ELF-1 (cell line): Measurements from ENCODE around the gene OR5D16.
"Not testable (repeated sequence)": the region's sequence is repeated elsewhere in the genome, so short reads cannot be mapped to it uniquely, and the experiment has no call there.

Experiments
- DNase-seq: peaks from one replicate; pipeline ENCODE4 v3.0.0-alpha.2; 2016; ENCODE audit warnings: low read depth, low spot score

Gene OR5D16

DNA sequence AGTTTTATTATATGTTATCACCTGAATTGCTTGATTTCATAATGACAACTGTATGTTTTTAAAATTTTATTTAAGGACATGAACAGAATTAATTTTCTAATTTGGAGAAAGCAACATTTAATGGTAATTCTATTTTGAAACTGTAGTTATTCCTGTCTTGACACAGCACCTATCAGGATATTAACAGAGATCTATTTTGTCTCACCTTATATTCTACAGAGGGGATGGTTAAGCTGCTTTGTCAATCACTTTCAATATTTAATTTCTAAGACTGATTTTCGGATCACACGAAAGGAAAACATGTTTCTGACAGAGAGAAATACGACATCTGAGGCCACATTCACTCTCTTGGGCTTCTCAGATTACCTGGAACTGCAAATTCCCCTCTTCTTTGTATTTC is at the start of gene OR5D16:
TSS of gene OR5D16 (plus strand) at position 301 of the 400 bp plus-strand sequence. CDS start at position 301, 0 bp downstream.
- DNase-seq: no peak

DNA sequence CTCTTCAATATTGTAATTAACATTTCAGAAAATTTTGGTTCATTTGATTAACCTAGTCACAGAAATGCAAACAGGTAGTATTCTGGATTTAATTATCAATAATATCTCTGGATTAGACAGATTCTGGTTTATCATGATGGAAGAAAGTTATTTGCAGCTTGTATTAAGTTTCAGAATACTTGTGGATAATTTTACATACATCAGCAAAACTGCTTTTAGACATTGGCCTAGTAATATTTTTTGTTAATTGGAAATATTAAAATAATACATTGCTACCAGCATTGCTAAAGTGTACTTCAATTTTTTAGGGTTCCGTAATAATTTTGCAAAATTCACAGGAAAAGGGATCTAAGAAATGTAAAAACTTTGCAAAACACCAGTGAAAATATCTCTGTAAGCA is 46.9 kb upstream of the OR5D16 start:
- DNase-seq: no peak

DNA sequence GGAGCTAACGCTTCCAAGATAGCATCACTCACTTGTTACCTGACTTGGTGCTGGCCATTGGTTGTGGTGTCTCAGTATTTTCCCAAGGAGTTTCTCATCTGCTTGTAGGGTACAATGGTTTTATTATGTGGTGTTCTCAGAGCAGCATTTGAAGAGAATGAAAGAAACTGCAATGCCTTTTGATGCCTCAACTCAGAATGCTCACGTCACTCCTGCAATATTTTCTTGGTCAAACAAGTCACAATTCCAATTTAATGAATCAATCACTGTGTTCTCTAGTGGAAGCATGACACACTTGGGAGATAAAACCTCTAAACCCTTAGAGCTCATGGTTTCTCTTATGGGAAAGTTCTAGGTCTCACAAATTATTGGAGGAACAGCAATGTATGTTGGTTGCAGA is 45.2 kb upstream of the OR5D16 start:
- no peak for DNase-seq

DNA sequence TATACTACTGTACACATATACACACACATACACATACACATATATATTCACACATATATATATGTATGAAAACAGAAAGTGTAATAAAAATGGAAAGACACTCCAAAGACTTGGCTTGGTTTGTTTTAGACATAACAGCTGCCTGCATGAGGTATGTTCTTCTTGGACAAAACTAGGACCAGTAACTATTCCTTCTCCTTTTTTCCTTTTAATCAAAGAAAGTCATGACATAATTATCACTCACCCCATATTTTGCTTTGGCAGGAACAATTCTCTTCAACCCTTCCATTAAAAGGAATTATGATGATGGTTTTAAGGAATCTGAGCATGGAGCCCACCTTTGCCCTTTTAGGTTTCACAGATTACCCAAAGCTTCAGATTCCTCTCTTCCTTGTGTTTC is 43.3 kb upstream of the OR5D16 start, which contains the start of gene OR5D14:
TSS of gene OR5D14 (plus strand) at position 301 of the 400 bp plus-strand sequence. CDS start at position 301, 0 bp downstream.
- no peak for DNase-seq

DNA sequence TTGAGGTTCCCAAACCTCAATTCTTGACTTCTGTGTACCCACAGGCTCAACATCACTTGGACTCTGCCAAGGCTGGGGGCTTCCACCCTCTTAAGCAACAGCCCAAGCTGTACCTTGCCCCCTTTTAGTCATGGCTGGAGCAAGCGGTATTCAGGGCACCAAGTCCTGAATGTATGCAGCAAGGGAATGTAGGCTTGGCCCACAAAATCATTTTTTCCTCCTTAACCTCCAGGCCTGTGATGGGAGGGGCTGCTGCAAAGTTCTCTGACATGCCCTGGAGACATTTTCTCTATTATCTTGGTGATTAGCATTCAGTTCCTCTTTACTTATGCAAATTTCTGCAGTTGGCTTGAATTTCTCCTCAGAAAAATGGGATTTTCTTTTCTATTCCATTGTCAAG is 32.3 kb upstream of the OR5D16 start:
- DNase-seq: no peak

DNA sequence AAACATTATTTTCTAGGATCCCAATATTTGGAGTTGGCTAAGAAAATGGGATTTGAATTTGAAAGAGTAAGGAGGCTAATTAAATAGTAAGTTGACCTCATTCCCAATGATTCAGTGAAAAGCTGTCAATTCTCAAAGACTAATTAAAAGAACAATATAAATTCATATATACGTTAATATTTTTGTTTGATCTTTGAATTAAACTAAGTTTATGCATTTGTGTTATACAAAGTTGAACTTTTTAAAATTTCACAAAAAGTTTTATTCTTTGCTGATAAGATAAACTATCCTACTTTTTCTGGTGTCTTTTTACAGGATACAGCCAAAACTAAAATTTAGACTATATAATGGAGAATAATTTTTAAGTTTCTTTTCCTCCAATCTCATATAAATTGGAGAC is 27.5 kb upstream of the OR5D16 start, which contains the start of gene OR5L1:
TSS of gene OR5L1 (plus strand) at position 301 of the 400 bp plus-strand sequence. CDS start 100 bp downstream, outside the sequence.
- DNase-seq: no peak

DNA sequence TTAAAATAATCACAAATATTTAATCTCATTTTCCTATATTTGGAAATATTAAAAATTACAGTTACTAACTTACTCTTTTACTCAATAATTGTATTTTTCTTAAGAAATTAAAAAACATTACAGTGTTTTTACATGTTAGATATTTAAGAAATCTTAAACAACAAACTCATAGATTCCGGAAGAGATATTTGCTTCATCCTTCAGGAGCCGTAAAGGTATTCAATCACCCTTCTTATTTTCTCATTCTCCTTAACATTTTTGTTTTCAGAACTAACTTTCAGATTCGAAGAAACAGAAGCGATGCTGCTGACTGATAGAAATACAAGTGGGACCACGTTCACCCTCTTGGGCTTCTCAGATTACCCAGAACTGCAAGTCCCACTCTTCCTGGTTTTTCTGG is 19.2 kb upstream of the OR5D16 start, which contains the start of gene OR5D18:
TSS of gene OR5D18 (plus strand) at position 301 of the 400 bp plus-strand sequence. CDS start at position 301, 0 bp downstream.
- no peak for DNase-seq

DNA sequence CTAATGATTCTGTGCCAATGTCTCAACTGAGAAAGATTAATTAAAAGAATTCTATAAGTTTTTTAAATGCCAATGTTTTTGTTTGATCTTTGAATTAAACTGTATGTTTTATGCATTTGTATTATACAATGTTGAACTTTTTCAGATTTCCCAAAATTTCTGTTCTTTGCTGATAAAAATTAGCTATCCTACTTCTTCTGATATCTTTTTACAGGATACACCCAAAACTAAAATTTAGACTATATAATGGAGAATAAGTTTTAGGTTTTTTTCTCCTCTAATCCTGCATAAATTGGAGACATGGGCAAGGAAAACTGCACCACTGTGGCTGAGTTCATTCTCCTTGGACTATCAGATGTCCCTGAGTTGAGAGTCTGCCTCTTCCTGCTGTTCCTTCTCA is 11.6 kb upstream of the OR5D16 start, which contains the start of gene OR5L2:
TSS of gene OR5L2 (plus strand) at position 301 of the 400 bp plus-strand sequence. CDS start at position 301, 0 bp downstream.
- DNase-seq: no peak

DNA sequence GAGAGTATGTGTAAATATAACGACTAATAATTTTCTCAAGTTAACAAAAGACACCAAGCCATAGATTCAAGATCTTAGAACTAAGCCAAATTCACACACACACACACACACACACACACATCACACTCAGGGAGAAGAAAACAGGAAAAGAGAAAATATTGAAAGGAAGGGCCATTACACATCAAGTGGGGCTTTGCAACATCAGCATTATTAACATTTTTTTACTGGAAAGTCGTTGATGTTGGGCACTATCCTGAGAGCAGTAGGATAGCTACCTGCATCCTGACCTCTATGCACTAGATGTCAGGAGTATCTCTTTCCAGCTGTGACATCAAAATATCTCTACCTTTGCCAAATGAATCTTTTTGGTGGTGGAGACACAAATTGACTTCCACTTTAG is 8.9 kb downstream of the OR5D16 start:
- no peak for DNase-seq

DNA sequence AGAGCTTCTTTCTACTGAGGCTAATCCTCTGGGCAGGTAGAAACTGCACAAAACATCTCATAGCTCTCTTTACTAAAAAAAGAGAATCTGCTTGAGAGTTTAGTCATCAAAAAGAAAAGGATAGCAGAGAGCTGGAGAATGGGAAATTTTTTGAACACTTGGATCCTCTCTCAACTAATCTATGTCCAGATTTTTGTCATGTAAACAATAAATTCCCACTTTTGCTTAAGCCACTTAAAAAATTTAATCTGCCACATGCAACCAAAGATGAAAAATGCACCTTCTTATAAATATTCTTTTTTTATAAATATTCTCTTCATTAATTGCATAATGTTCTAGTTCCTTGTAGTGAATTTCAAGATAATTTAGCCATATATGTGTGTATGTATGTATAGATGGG is 10.5 kb downstream of the OR5D16 start:
- no peak for DNase-seq

DNA sequence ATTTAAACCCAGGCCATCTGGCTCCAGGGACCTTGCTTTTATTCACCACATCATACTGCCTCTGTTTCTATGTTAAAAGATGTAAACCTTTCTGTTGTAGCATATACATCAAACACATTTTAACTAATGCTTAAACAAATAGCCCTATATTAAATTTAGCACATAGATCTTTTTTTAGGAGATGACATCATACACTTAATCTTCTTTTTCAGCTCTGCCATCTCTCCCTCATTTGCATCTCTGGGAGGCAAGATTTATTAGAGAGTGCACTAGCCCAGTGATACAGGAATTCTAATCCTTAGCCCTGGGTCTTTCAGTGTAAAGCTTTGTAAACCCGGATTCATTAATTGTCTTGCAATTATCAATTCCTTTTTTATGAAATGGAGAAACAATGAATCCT is 13.6 kb downstream of the OR5D16 start:
- no peak for DNase-seq

DNA sequence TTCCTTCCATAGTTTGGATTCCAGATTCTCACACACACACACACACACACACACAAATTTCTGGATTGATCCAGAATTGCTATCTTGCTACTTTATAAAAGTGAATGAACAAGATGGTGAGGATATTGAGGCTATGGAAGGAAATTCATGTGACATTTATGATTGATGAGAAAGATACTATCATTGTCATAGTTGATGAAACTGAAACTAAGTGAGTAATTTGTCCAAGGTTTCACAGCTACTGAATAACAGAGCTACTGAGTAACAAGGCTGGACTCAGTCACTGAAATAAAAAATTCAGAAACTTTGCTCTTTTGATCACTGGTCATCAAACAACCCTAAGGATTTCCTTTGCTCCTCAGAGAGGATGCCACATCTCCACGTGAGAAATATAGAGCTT is 16.2 kb downstream of the OR5D16 start:
- DNase-seq: no peak

DNA sequence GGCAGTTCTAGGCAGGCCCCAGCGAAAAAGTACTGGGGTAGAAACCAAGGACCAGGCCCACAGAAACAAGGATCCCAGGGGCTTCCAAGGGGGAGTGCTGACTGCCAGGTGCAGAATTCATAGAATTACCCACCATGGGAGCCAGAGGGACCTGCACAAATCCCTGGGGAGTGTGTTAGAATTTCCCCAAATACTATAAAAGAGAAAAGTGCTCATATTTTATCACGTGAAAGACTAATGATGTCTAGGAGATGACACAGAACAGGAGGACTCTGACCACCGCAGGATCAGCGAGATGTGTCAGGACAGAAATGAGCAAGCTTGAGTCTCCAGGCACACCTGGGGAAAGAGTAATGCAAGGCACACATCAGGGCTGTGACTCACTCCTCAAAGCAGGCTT is 28.8 kb downstream of the OR5D16 start:
- DNase-seq: not testable (repeated sequence)

DNA sequence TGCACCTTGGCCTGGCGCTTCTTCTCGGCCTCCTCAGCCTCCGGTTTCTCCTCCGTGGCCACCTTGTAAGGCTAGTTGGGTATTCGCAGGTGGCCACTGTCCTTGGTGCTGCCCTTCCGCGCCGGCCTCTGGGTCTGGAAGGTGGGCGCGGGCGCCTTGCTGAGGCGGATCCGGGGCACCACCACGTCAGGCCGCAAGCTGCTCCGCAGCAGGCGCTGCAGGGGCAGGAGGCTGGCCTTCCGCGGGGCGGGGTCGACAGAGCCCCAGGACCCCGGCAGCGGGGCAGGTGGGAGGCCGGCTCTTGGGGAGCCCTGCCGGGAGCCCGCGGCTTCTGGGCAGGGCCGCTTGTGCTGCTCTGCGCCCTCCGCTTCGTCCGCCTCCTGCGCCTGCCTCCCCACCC is 34.2 kb downstream of the OR5D16 start:
- peak; percentile 84 for DNase-seq

DNA sequence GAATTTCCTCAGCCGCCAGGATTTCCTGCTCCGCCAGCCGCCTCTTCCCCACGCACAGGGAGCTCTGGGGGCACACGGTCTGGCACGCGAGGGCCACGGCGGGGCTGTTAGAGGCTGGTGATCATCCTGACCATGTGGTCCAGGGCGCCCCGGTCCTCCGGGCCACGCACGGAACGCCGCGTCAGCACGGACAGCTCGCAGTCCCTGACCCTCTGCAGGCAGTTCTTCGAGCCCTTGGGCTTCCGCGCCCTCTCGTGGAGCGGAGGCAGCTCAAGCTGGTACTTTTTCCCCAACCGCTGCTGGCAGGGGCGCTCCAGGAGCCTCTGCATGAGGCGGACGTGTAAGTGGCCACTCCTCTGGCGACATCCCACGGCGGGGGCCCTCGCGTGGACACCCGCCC is 34.6 kb downstream of the OR5D16 start:
- DNase-seq: peak; percentile 59

DNA sequence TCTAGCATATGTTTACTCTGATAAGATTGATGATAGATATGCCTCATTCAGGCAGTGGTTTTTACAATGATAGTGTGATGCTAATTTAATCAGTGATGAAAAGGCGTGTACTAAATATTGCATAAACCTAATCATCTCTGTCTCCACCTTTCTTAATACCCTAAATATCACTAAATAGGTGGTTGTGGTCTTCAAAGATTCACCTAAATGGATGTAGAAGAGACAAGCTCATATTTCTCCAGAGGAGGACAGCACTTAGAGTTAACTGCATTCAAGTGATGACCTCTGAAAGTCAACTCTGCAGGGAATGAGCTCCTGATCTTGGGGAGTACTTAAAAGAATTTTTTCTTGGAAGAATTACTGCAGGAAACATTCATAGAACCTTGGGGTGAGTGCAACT is 44.4 kb downstream of the OR5D16 start, which contains the start of gene TRIM51:
TSS of gene TRIM51 (plus strand) at position 301 of the 400 bp plus-strand sequence. CDS start 2,132 bp downstream, outside the sequence.
- DNase-seq: not testable (repeated sequence)

DNA sequence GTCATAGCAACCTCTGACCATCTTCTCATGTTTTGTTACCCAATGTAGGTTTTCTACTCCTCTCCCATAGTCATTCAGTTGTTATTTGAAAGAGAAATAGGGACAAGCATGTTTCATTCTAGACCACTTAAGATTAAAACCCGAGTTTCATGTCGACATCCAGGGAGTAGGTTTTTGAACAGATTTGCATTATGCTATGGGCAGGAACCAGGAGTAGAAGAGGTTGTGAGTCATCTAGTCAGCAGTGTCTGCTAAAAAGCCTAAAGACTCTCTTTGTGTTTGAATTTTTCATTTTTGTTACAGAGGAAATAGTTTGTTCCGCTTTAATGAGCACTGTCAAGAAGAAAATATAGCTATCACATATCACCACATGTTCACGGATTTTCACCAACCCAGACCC is 46.4 kb downstream of the OR5D16 start:
- not testable (repeated sequence) for DNase-seq

DNA sequence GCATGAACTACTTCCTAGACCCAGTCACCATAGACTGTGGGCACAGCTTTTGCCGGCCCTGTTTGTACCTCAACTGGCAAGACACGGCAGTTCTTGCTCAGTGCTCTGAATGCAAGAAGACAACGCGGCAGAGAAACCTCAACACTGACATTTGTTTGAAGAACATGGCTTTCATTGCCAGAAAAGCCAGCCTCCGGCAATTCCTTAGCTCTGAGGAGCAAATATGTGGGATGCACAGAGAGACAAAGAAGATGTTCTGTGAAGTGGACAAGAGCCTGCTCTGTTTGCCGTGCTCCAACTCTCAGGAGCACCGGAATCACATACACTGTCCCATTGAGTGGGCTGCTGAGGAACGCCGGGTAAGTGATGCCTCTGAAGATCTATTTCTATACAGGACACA is 46.9 kb downstream of the OR5D16 start:
- not testable (repeated sequence) for DNase-seq
